HG02759 (cell line): ENCODE measurements around the gene SBNO2.
"Not testable (repeated sequence)": the region's sequence is repeated elsewhere in the genome, so short reads cannot be mapped to it uniquely, and the experiment has no call there.

ENCODE experiments used
- ATAC-seq: cut with Tn5 transposase; IDR thresholded peaks from one replicate; pipeline ENCODE4 v1.9.1; 2021; ENCODE audit warnings: mild to moderate bottlenecking, moderate library complexity; ENCODE audit not compliant: unreplicated experiment

Gene SBNO2

GRCh38 chr19:1121395-1121794 lies 52.7 kb downstream of the SBNO2 start:
- ATAC-seq: no peak

GRCh38 chr19:1119475-1120217 lies 54.4 kb downstream of the SBNO2 start:
- no peak for ATAC-seq

- no peak for ATAC-seq
Measured at GRCh38 chr19:1118999-1119398, 55.1 kb downstream of the SBNO2 start.

- ATAC-seq: no peak
Measured at GRCh38 chr19:1117654-1118053, 56.4 kb downstream of the SBNO2 start.

- no peak for ATAC-seq
Measured at GRCh38 chr19:1116726-1117581, 57.1 kb downstream of the SBNO2 start.

GRCh38 chr19:1115646-1116420 lies 58.2 kb downstream of the SBNO2 start:
- ATAC-seq: no peak

- not testable (repeated sequence) for ATAC-seq
Measured at GRCh38 chr19:1114728-1115127, 59.3 kb downstream of the SBNO2 start.

GRCh38 chr19:1113986-1114483 lies 60.0 kb downstream of the SBNO2 start:
- no peak for ATAC-seq

- peak; percentile 58 for ATAC-seq
Measured at GRCh38 chr19:1113030-1113985, 60.8 kb downstream of the SBNO2 start.

GRCh38 chr19:1112268-1113029 lies 61.6 kb downstream of the SBNO2 start:
- no peak for ATAC-seq

GRCh38 chr19:1111641-1112267 lies 62.3 kb downstream of the SBNO2 start:
- no peak for ATAC-seq

GRCh38 chr19:1110809-1111640 lies 63.0 kb downstream of the SBNO2 start:
- no peak for ATAC-seq

GRCh38 chr19:1109697-1110671 lies 64.1 kb downstream of the SBNO2 start:
- no peak for ATAC-seq

GRCh38 chr19:1109032-1109551 lies 65.0 kb downstream of the SBNO2 start:
- ATAC-seq: no peak

- no peak for ATAC-seq
Measured at GRCh38 chr19:1108291-1109031, 65.6 kb downstream of the SBNO2 start.
